ENCODE results near the gene PTPRT. TPM values are rescaled to one million over a fixed set of nuclear protein-coding genes. Genes with fewer than 3 reads are reported as not detected.

Gene PTPRT
- total RNA-seq, 4 donors from 2014 or later = under 0.01 to 2.1 TPM; not detected in 2

DNA sequence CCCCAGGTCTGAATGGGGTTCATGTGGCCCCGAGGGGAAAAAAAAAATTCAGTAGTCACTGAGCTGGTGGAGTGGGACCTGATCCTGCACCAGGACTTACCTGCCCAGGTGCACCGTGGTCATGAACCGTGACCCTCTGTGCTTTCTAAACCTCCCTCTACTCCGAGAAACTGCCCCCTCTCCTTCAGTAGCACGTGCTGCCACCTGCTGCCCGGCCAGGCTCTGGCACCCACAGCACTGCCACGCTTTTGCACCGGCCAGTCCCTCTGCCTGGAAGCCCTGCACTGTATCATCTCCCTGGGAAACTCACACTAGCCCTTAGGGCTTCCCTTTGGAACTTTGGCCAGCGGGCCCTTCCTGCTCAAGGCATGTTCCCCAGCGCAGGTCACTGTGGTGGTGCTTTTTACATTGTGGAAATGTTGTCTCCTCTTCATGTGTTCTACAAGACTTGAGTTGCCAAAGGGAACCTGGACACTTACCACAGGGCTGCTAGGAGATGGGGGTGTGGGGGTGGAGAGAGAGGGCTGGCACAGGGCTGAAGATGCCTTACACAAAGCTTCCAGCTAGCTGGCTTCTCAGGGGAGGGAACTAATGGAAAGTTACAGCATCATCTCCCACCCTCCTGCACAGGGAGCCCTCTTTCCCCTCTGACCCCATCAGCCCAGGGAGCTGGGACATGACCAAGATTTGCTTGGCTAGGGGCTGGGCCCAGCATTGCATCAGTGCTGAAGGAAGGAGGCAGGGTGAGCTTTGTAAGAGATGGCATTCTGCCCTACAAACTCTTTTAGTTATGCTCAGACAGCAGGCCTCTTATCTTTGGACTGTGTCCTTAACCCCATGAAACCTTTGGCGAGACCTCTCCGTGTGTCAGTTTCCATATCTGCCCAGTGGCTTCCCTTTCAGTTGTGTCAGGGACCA lies 2.5 kb upstream of the PTPRT start:
- Histone ChIP-seq H3K27ac (no peak overlapping the region), H3K4me3 (no peak overlapping the region), H3K27me3 (peaks cover 0 to 17% of the 10 kb centered on the region in 2 donors), H3K9me3 (no peaks in the 10 kb centered on the region), H3K36me3 (no peaks in the 10 kb centered on the region), H3K4me1 (peaks cover 0 to 5% of the 10 kb centered on the region in 2 donors)
- no peak for DNase-seq
- intact Hi-C loops (cut with DNase I; ENCODE audit: low total_unique reads) = no loop called here
- TF ChIP-seq POLR2A (IDR thresholded peaks at IDR 0.05) (no peak), CTCF (IDR thresholded peaks at IDR 0.05) (no peak)

GRCh38 chr20:43191143-43191542 lies 1.4 kb upstream of the PTPRT start:
- DNase-seq = no peak
- Histone ChIP-seq H3K27ac (no peak overlapping the region), H3K4me3 (no peak overlapping the region), H3K27me3 (peaks cover 0 to 17% of the 10 kb centered on the region in 2 donors), H3K4me1 (peaks cover 0 to 5% of the 10 kb centered on the region in 2 donors), H3K36me3 (no peaks in the 10 kb centered on the region), H3K9me3 (no peaks in the 10 kb centered on the region)
- intact Hi-C loops (cut with DNase I; ENCODE audit: low total_unique reads) = no loop called here
- TF ChIP-seq CTCF (IDR thresholded peaks at IDR 0.05) (no peak), POLR2A (IDR thresholded peaks at IDR 0.05) (no peak)

DNA sequence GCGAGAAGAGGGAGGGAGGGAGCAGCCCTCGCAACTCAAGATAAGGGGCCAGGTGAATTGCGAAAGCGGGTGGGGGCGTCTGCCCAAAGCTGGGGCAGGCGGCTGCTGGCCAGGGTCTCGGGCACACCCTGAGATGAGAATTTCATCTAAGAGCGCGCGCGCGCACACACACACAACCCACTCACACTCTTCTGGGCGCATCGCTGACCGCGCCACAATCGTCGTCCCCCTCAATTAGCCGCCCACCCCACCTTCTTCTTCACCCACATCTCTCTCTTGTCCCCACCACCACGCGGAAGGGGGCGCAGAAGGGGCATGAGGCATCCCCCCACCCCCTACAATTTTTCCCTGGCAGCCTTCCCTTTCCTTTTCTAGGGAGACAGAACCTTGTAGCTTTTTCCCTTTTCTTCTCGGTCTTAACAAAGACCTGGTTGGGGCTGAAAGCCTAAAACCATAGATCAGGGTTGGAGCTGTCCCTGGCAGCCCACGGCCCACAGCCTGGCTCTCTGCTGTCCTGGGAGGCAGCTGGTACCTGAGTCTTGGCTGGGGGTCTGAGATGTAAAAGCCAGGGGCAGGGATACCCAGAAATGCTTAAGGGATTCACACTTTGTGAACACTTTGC lies 737 bp upstream of the PTPRT start:
- Histone ChIP-seq H3K27ac (no peak overlapping the region), H3K4me1 (peaks cover 0 to 5% of the 10 kb centered on the region in 2 donors), H3K27me3 (peaks cover 0 to 17% of the 10 kb centered on the region in 2 donors), H3K9me3 (no peaks in the 10 kb centered on the region), H3K4me3 (no peak overlapping the region), H3K36me3 (no peaks in the 10 kb centered on the region)
- DNase-seq = no peak
- TF ChIP-seq CTCF (IDR thresholded peaks at IDR 0.05) = no peak
- TF ChIP-seq POLR2A (IDR thresholded peaks at IDR 0.05) = no peak
- intact Hi-C loops (cut with DNase I; ENCODE audit: low total_unique reads) = no loop called here

DNA sequence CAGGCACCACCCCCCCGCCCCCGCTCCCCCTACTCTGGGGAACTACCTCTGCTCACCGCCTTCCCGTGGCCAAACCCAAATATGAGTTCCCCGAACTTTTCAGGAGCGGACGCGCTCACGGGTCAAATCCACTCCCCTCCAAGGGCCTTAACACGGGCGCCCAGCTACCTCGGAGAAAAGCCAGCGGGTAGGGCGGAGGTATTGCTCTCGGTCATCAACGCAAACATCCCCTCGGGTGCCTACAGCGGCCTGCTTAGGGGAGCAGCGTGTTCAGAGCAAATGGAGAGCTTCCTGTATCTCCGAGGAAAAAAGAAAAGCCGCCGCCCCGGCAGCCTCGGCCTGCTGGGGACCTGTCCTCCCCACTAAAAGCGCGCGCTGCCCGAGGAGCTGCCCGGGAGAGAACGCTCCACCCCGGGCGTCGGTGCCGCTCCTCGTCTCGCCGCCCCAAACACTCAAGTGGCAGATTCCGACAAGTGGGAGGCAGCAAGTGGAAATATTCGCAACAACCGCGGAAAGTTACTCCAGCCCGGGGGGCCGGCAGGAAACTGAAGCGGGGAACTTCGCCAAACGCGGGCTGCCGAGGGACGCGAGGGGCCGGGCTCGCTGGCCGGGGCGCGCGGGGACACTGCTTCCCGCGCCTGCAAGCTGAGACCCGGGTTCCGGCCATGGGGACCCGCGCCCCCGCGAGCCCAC lies 699 bp downstream of the PTPRT start:
- no peak overlapping the region for H3K4me3 ChIP-seq
- intact Hi-C loops (cut with DNase I; ENCODE audit: low total_unique reads) = no loop called here
- H3K27me3 ChIP-seq = peaks cover 0 to 17% of the 10 kb centered on the region in 2 donors

More for the DNA sequence above, 699 bp downstream of the PTPRT start:
- Histone ChIP-seq H3K36me3 (no peaks in the 10 kb centered on the region), H3K27ac (no peak overlapping the region), H3K4me1 (peaks cover 0 to 5% of the 10 kb centered on the region in 2 donors), H3K9me3 (no peaks in the 10 kb centered on the region)
- no peak for DNase-seq
- no peak for TF ChIP-seq POLR2A (IDR thresholded peaks at IDR 0.05)
- no peak for TF ChIP-seq CTCF (IDR thresholded peaks at IDR 0.05)

Data from uterus (tissue), 4 donors.